ENCODE measurements around the gene AGXT. TPM values are rescaled to one million over a fixed set of nuclear protein-coding genes. Genes with fewer than 3 reads are reported as not detected.

AGXT gene
- total RNA-seq, 1 donor from 2014 or later: not detected

- DNase-seq (ENCODE audit: low read depth): no peak
- TF ChIP-seq CTCF (conservative IDR thresholded peaks at IDR 0.05; ENCODE audit: low read depth, low read length): no peak
- no peak overlapping the region for H3K4me3 ChIP-seq (ENCODE audit: low read depth, low read length)
These were observed 20.4 kb downstream of the AGXT start for GRCh38 chr2:240888890-240889573.

- DNase-seq (ENCODE audit: low read depth): no peak
- no peak overlapping the region for H3K4me3 ChIP-seq (ENCODE audit: low read depth, low read length)
- no peak for TF ChIP-seq CTCF (conservative IDR thresholded peaks at IDR 0.05; ENCODE audit: low read depth, low read length)
These were observed 21.3 kb downstream of the AGXT start for GRCh38 chr2:240889601-240890560.

- TF ChIP-seq CTCF (conservative IDR thresholded peaks at IDR 0.05; ENCODE audit: low read depth, low read length): no peak
- H3K4me3 ChIP-seq (ENCODE audit: low read depth, low read length): no peak overlapping the region
- no peak for DNase-seq (ENCODE audit: low read depth)
These were observed 22.1 kb downstream of the AGXT start for GRCh38 chr2:240890691-240891090.

GRCh38 chr2:240891492-240892340, 23.1 kb downstream of the AGXT start:
- no peak for TF ChIP-seq CTCF (conservative IDR thresholded peaks at IDR 0.05; ENCODE audit: low read depth, low read length)
- H3K4me3 ChIP-seq (ENCODE audit: low read depth, low read length): no peak overlapping the region
- DNase-seq (ENCODE audit: low read depth): no peak

- H3K4me3 ChIP-seq (ENCODE audit: low read depth, low read length): no peak overlapping the region
- no peak for TF ChIP-seq CTCF (conservative IDR thresholded peaks at IDR 0.05; ENCODE audit: low read depth, low read length)
- DNase-seq (ENCODE audit: low read depth): no peak
These were observed 23.7 kb downstream of the AGXT start for GRCh38 chr2:240892356-240892755.

- H3K4me3 ChIP-seq (ENCODE audit: low read depth, low read length): no peak overlapping the region
- no peak for TF ChIP-seq CTCF (conservative IDR thresholded peaks at IDR 0.05; ENCODE audit: low read depth, low read length)
- DNase-seq (ENCODE audit: low read depth): no peak
These were observed 24.3 kb downstream of the AGXT start for GRCh38 chr2:240892925-240893324.

Data from epithelial cell of proximal tubule (primary cell).